H1 (cell line): ENCODE measurements around the gene MICALL2. TPM values are rescaled to one million over a fixed set of nuclear protein-coding genes. Genes with fewer than 3 reads are reported as not detected.

Experiments used
- CHD2 ChIP-seq: IDR thresholded peaks from 2 replicates; pipeline ENCODE4 v1.6.1; 2012; ENCODE audit warnings: low read length, improper control_type of control experiment
- CHD7 ChIP-seq: fragments of 300-600 bp; sonication (generic); IDR thresholded peaks from 2 replicates; pipeline ENCODE4 v1.7.1; 2012; ENCODE audit warnings: low read length, moderate library complexity, mild to moderate bottlenecking, inconsistent platforms; ENCODE audit not compliant: insufficient replicate concordance
- CREB1 ChIP-seq: IDR thresholded peaks from 2 replicates; pipeline ENCODE4 v1.6.1; 2012; ENCODE audit warnings: inconsistent platforms
- EP300 ChIP-seq, 2 experiments: IDR thresholded peaks; 1 replicate in 1 of 2; 2 replicates in 1 of 2; pipeline ENCODE4 v1.6.1; 2011 to 2012; ENCODE audit warnings: low read depth in 2 of 2, low read length in 2 of 2, mild to moderate bottlenecking in 2 of 2, borderline replicate concordance in 1 of 2, inconsistent platforms in 1 of 2, moderate library complexity in 1 of 2
- HDAC2 ChIP-seq, 2 experiments: fragments of 300-600 bp in 1 of 2; sonication (generic) in 1 of 2; IDR thresholded peaks; 2 replicates each; pipeline ENCODE4 v1.6.1; 2011 to 2012; ENCODE audit warnings: low read depth in 2 of 2, low read length in 2 of 2, mild to moderate bottlenecking in 2 of 2, moderate library complexity in 2 of 2, borderline replicate concordance in 1 of 2, inconsistent platforms in 1 of 2
- JUN ChIP-seq: IDR thresholded peaks from 2 replicates; pipeline ENCODE4 v1.6.1; 2011; ENCODE audit warnings: low read depth, mild to moderate bottlenecking, improper control_type of control experiment, low read length
- NANOG ChIP-seq: IDR thresholded peaks from 2 replicates; pipeline ENCODE4 v1.6.1; 2011; ENCODE audit warnings: low read length, low read depth, mild to moderate bottlenecking, inconsistent platforms; ENCODE audit not compliant: insufficient read depth, poor library complexity, severe bottlenecking
- SP1 ChIP-seq: IDR thresholded peaks from 2 replicates; pipeline ENCODE4 v1.6.1; 2011; ENCODE audit warnings: low read depth, low read length
- SP4 ChIP-seq: IDR thresholded peaks from 2 replicates; pipeline ENCODE4 v1.6.1; 2012; ENCODE audit warnings: low read length, inconsistent platforms
- TCF12 ChIP-seq: IDR thresholded peaks from 2 replicates; pipeline ENCODE4 v1.6.1; 2011; ENCODE audit warnings: low read depth, mild to moderate bottlenecking, low read length
- polyA plus RNA-seq, 7 experiments: library from polyadenylated mRNA; depleted of rRNA in 3 of 7; stranded (reverse) in 5 of 7; unstranded in 2 of 7; fragments of >200 nt in 5 of 7; fragments of 200-250 nt in 2 of 7; gene quantifications; 1 replicate in 5 of 7; 2 replicates in 1 of 7; 4 replicates in 1 of 7; pipeline versions ENCODE4 v1.2.1 to v1.2.3, GENCODE V29; 2011 to 2013; ENCODE audit warnings: missing spikeins in 2 of 7, mixed read lengths in 2 of 7
- total RNA-seq: library from RNA; stranded (reverse); fragmentation: NEBNext Ultra II Directional; extraction: Animal tissue kit (Norgen Biotek cat#: 25700); gene quantifications from 2 replicates; pipeline ENCODE4 v1.2.1, GENCODE V29; 2021

Gene MICALL2
- total and polyA plus RNA-seq, 2 of the 8 experiments (the other 6 are each of a cell fraction or from before 2014, with no cell fraction given): 5.3 to 8.5 TPM

- TF ChIP-seq CHD7 (no peak), CHD2 (no peak), NANOG (no peak), TCF12 (no peak), JUN (no peak), HDAC2 (IDR thresholded peaks at IDR 0.05; ENCODE audit: borderline replicate concordance in 1 of 2, low read depth in 2 of 2, low read length in 2 of 2) (no peak), SP4 (peak; percentile 51; the same call in 1 of the 2 replicates), CREB1 (peak; percentile 85), SP1 (peak; percentile 68), EP300 (IDR thresholded peaks at IDR 0.05; ENCODE audit: borderline replicate concordance in 1 of 2, low read depth in 2 of 2, low read length in 2 of 2) (0 out of 3 replicates have a peak, but pooled peaks of 1 of the 2 experiments have one; percentile 20)
Measured at GRCh38 chr7:1418505-1419309, 40.6 kb downstream of the MICALL2 start (continued).
